ENCODE measurements around the gene PPP1R1B.
A peak's percentile ranks its signal among the peaks of the same experiment; 100 is the strongest.

Gene PPP1R1B

DNA sequence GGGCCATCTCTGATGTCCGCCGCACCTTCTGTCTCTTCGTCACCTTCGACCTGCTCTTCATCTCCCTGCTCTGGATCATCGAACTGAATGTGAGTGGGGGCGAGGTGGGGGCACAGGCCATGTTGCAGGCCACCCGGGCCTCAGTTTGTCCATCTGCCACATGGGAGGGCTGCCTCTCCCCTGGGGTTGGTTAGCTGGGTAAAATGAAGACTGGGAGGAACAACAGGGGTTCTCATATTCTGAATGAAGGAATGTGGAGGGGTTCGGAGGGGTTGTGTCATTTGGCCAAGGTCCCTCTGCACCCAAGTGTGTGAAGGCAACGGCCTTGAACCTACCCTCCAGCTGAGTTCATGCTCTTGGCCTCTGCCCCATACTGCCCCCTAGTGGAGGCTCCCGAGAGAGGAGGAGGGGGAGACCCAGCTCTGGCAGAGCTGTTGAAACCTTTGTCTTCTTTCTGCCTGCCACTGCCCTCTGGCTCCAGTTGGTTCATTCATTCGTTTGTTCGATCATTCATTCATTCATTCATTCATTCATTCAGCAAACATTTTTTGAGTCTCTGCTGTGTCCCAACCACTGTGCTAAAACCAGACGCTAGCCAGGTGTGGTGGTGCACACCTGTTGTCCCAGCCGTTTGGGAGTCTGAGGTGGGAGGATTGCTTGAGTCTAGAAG lies 27.0 kb downstream of the PPP1R1B start:
- DNase-seq (ENCODE audit: low read depth in 2 of 2) = peak; percentile 79 to 92

DNA sequence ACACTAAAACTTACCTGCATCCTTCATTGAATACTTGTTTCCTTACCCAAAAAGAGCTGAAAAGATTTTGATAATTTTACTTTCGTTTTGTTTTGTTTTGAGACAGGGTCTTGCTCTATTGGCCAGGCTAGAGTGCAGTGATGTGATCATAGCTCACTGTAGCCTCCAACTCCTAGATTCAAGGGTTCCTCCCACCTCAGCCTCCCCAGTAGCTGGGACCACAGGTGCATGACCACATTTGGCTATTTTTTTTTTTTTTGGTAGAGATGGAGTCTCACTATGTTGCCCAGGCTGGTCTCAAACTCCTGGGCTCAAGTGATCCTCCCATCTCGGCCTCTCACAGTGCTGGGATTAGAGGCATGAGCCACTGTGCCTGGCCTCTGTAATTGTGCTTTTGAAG lies 28.4 kb downstream of the PPP1R1B start:
- no peak for DNase-seq (ENCODE audit: low read depth in 2 of 2)

DNA sequence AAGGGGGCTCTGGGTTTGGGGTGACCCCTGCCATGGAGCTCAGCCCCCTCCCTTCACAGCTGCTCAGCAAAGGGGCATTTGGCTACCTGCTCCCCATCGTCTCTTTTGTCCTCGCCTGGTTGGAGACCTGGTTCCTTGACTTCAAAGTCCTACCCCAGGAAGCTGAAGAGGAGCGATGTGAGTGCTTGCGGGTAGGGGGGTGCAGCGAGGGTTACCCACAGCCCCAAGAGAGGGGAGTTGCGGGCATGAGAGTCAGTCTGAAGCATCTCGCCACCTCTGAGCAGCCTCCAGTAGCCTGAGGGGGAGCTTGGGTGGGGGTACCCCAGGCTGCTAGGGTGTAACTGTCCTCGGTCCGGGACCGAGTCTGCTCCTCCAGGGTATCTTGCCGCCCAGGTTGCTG lies 31.6 kb downstream of the PPP1R1B start:
- no peak for DNase-seq (ENCODE audit: low read depth in 2 of 2)

DNA sequence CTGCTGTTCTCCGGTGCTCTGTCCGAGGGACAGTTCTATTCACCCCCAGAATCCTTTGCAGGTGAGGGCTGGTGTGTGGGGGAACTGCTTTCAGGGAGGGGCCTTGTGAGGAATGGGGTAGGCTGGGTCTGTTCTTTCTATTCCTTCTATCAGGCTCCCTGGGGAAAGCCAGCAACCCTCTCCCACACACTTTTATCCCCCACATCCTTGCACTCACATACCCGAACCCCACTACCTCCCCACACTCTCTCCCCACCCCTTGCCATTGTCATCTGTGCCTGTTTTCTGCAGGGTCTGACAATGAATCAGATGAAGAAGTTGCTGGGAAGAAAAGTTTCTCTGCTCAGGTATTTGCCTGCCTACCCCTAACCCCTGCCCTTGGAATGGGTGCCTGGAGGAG lies 32.0 kb downstream of the PPP1R1B start:
- DNase-seq (ENCODE audit: low read depth in 2 of 2) = no peak

DNA sequence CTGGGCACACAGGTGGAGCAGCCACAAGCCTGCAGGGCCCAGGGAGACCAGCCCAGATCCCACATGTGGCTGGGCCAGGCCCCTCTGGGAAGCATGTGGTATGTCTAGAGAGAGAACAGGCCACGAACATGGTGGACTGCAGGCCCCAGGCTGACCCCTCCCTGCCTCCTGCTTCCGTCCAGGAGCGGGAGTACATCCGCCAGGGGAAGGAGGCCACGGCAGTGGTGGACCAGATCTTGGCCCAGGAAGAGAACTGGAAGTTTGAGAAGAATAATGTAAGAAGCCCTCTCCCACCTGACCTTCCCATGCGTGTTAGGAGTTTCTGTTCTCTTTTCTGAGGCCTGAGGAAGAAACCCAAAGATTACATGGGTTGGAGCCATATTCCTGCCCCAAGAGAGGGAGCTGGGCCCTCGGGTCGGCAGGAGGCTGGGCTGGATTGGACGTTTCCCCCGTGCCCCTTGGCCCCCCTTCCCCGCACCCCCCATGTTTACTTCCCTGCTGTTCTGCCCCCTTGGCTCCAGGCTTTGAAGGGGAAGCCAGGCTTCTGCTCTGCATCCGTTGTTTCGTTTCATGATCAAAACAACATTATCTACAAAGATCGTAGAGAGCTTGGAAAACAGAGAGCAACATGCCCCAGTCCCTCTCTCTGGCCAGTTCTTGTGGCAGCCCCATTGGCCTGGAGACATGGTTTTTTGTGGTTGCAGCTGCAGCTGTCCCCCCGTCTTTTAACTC lies 32.7 kb downstream of the PPP1R1B start:
- no peak for DNase-seq (ENCODE audit: low read depth in 2 of 2)

DNA sequence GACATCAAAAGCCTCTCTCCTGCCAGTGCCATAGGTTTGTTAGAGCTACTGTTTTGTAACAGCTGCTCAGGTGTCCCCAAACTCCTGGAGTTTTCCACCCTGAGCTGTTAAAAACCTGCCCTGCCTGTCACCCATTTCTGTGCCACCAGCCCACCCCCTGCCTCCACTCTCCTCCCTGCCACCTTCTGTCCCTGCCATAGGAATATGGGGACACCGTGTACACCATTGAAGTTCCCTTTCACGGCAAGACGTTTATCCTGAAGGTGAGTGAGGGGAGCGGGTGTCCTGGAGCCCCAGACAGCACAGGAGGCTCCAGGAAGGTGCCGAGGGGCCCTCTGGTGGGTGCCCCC lies 33.2 kb downstream of the PPP1R1B start:
- DNase-seq (ENCODE audit: low read depth in 2 of 2) = no peak

DNA sequence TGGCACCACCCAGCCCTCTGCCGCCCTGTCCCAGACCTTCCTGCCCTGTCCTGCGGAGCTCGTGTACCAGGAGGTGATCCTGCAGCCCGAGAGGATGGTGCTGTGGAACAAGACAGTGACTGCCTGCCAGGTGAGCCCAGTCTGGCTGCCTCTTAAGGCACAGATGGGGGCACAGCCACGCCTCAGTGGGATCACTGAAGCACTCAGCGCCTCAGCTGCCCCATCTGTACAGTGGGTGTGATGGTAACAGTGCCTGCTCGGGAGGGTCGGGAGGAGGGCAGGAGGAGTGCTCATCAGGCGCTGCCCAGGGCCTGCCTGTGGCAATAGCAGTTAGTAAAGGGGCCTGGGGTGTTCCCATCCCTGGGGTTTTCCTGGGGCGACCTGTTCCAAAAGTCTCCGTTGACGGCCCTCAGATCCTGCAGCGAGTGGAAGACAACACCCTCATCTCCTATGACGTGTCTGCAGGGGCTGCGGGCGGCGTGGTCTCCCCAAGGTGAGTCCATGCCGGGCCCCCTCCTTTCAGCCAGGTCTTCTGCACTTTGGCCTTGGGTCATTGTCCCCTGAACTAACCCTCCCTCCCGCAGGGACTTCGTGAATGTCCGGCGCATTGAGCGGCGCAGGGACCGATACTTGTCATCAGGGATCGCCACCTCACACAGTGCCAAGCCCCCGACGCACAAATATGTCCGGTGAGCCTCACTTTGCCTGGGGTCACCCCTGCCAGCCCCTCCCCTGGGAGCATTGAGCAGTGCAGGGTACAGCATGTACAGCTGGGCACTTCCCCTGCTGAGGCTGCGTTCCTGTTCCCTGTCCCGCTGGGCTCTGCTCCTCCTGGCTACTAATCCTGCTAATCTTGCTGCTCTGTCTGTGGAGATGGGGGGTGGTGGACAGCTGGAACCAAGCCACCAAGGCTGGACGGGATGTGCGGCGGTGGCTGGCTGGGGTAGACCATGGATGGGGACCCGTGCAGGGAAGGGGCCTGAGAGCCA lies 33.9 kb downstream of the PPP1R1B start:
- no peak for DNase-seq (ENCODE audit: low read depth in 2 of 2)

DNA sequence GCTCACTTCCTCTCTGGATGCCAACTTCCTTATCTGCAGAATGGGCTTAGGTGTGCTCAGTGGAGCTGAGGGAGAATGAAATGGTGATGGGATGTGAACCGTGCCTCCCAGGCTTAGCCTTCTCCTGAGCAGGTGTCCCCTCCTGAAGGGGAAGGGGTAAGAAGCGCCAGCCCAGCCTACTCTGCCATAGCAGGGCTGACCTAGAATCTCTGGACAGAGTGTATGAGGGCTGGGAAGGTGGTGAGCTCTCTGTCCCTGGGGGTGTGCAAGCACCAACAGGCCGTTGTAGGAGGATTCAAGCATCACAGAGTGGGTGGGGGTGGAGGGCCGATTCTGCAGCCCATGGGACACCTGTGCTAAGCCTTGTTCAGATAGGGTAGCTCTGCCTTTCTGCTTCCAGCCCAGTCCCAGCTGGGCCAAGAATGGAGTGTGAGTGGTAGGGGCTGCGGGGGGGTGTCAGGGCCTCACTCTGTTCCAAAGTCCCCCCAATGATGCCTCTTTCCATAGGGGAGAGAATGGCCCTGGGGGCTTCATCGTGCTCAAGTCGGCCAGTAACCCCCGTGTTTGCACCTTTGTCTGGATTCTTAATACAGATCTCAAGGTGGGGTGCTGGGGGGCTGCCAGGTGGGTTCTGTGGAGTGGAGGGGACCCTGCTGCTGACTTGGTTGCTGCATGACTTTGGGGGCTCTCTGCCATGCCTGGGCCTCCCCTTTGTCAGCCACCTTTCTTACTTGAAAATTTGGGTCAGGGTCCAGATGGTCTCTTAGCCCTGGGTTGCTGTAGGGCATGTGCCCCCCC lies 35.2 kb downstream of the PPP1R1B start:
- DNase-seq (ENCODE audit: low read depth in 2 of 2) = no peak

DNA sequence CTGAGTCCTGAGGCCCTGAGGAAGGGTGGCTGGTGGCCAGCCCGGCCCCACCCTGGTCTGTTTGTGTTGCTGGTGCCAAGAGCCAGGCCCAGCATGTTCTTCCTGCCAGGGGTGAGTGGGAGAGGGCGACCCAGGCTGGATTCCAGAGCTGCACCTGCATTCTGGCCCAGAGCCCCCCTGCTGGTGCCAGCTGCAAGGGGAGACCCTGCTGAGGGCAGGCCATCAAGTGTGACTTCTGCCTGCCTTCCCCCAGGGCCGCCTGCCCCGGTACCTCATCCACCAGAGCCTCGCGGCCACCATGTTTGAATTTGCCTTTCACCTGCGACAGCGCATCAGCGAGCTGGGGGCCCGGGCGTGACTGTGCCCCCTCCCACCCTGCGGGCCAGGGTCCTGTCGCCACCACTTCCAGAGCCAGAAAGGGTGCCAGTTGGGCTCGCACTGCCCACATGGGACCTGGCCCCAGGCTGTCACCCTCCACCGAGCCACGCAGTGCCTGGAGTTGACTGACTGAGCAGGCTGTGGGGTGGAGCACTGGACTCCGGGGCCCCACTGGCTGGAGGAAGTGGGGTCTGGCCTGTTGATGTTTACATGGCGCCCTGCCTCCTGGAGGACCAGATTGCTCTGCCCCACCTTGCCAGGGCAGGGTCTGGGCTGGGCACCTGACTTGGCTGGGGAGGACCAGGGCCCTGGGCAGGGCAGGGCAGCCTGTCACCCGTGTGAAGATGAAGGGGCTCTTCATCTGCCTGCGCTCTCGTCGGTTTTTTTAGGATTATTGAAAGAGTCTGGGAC lies 36.0 kb downstream of the PPP1R1B start:
- DNase-seq (ENCODE audit: low read depth in 2 of 2) = no peak

DNA sequence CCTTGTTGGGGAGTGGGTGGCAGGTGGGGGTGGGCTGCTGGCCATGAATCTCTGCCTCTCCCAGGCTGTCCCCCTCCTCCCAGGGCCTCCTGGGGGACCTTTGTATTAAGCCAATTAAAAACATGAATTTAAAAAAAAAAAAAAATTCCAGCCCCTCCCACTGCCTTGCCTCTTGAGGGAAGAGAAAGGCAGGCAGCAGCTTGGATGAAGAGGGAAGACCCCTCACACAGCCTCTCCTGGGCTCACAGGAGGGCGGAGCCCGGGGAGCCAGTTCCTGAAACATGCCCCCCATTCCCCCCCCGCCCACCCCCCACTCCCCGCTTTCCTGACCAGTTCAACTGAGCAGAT lies 36.6 kb downstream of the PPP1R1B start:
- no peak for DNase-seq (ENCODE audit: low read depth in 2 of 2)

DNA sequence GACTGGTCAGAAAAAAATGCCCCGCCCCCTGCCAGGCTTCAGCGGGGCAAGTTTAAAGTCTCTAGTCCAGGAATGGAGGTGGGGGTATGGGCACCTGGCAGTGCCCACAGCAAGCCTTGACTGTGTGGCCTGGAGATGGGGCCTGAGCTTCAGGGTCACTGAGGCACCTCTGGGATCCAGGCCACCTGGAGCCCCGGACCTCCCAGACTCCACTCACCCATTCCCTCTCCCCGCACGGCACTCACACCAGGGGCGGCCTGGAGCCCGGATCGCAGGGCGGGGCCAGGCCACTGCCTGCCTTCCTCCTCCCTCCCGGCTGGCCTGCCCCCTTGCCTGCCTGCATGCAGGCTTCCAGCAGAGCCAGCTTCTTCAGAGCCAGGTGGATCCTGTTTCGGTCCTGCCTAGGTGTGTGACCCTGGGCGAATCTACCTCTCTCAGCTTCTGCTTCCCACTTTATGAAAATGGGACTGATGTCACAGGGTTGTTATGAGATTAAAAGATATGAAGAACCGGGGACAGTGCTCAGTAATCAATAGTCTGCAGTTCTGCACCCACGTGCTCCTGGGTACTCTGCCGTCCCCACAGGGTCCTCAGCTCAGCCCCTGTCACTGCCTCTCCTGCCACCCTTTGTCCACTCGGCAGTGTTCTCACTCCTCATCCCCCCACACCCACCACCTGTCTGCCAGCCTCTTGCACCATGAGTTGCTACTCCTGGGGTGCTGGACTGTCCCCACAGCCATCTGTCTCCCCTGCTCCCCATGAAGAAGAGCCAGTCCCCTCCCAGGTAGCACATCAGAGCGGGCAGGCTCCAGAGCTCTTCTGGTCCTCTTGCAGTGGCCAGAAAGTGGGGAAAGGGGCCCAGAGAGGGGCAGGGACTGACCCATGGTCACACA lies 37.2 kb downstream of the PPP1R1B start:
- DNase-seq (ENCODE audit: low read depth in 2 of 2) = no peak

DNA sequence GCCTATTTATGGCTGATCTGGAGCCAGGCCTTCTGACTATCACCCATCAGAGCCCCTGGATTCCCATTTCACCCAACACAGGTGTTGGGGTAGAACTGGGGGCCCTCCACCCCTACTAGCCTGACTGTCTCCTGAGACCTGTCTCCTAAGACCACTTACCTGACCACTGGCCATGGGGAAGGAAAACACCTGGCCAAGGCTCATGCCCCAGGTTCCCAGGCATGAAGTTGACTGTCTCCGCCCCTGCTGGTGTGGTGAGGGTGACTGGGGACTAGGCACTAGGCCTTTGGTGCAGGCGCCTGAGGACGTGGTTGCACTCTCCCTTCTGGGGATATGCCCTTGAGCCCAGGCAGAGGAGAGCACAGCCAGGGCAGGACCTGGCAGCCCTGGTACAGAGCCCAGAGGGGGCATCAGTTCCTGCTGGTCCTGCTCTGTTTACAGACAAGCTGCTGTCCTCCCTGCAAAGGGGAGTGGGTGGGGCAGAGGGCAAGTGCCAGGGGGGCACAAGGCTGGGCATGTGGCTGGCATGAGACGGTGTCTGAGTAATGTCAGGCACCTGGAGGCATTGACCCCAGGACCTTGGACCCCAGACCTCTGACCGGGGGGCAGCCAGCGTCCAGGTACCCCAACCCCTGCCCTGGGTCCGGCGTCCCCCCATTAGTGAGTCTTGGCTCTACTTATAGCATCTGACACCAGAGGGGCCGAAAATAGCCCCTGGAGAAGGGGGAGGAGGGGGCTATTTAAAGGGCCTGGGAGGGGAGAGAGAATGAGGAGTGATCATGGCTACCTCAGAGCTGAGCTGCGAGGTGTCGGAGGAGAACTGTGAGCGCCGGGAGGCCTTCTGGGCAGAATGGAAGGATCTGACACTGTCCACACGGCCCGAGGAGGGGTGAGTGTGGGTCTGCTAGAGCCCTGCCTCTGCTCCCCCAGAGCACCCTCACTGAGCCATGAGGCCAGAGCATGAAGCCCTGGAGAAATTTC lies 38.1 kb downstream of the PPP1R1B start, which contains the start of gene TCAP:
TCAP (plus strand) TSS at position 769 of the 981 bp plus-strand sequence; CDS start at position 780, 11 bp downstream.
- no peak for DNase-seq (ENCODE audit: low read depth in 2 of 2)

DNA sequence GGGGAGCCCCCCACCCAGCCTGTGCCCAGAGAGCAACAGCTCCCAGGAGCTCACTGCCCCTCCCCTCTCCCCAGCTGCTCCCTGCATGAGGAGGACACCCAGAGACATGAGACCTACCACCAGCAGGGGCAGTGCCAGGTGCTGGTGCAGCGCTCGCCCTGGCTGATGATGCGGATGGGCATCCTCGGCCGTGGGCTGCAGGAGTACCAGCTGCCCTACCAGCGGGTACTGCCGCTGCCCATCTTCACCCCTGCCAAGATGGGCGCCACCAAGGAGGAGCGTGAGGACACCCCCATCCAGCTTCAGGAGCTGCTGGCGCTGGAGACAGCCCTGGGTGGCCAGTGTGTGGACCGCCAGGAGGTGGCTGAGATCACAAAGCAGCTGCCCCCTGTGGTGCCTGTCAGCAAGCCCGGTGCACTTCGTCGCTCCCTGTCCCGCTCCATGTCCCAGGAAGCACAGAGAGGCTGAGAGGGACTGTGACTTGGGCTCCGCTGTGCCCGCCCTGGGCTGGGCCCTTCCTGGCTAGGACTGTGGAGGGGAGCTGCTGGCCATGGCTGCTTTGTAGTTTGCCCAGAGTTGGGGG lies 39.0 kb downstream of the PPP1R1B start:
- no peak for DNase-seq (ENCODE audit: low read depth in 2 of 2)

DNA sequence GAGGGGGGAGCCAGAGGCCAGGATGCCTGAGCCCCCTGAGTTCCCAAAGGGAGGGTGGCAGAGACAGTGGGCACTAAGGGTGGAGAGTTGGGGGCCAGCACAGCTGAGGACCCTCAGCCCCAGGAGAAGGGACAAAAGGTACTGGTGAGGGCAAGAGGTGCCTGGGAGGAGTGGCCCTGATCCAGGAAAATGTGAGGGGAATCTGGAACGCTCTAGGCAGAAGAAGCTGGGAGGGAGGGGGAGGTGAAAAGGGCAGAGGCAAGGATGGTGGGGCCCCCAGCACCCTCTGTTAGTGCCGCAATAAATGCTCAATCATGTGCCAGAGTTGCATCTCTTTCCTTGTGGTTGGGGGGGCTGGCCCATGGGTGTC lies 39.5 kb downstream of the PPP1R1B start:
- DNase-seq (ENCODE audit: low read depth in 2 of 2) = no peak

DNA sequence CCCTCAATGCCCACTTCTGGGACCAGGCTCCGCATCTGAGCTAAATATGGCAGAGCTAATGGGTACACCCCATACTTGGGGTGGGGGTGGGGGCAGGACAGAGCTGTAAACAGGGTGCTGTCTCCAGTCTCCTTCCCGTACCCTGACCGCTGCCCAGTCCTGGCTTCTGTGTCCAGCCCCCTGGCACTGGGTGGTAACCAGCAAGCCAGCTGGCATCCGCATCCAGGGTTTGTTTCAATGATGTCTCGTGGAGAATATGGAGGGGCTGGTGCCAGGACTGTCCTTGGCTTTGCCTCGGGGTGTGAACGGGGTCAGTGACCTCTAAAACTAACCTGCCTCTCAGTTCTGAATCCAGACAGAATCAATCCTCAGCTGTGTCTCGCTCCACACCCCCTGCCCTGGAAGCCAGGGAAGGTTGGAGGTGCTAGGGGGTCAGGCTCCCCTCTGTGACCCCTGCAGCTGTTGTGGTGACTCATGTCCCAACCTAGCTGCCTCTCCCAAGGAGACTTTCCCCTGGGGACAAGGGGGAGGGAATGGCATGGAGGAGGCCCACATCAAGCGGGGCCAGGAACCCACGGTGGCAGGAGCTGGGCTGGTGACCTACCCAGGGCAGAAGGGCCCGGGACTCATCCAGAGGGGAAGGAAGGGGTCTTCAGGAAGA lies 40.0 kb downstream of the PPP1R1B start:
- DNase-seq (ENCODE audit: low read depth in 2 of 2) = no peak

DNA sequence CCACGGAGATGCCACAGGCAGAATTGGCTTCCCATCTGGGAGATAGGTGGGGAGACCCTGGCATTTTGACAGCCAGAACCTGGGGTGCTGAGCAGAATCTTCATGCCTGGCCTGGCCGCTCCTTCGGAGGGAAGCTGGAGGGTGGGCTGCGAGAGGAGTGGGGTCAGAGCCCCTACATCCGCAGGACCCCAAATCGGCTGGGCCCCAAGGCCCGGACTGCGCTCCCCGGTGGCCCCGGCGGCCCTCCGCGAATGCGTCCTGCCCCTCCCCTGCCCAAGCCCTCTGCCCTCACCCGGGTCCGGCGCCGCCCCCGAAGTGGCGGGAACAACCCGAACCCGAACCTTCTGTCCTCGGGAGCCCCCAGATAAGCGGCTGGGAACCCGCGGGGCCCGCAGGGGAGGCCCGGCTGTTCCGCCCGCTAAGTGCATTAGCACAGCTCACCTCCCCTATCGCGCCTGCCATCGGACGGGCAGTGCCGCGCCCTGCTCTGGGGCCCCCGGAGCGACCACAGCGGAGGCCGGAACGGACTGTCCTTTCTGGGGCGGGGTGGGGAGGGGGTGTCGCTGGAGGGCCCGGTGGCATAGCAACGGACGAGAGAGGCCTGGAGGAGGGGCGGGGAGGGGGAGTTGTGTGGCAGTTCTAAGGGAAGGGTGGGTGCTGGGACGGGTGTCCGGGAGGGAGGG lies 40.7 kb downstream of the PPP1R1B start:
- DNase-seq (ENCODE audit: low read depth in 2 of 2) = no peak
